GM21528 (cell line): ENCODE measurements around the gene MAP4K1.

Experiments used
- ATAC-seq: cut with Tn5 transposase; IDR thresholded peaks from one replicate; pipeline ENCODE4 v1.9.1; 2021; ENCODE audit warnings: mild to moderate bottlenecking, moderate library complexity; ENCODE audit not compliant: unreplicated experiment, low FRiP score

The MAP4K1 gene

GRCh38 chr19:38549061-38549460, 68.7 kb downstream of the MAP4K1 start:
- ATAC-seq = no peak

GRCh38 chr19:38547421-38547820, 70.3 kb downstream of the MAP4K1 start:
- ATAC-seq = no peak

- ATAC-seq = no peak
Measured at GRCh38 chr19:38545596-38545995, 72.2 kb downstream of the MAP4K1 start.

- no peak for ATAC-seq
Measured at GRCh38 chr19:38544569-38545315, 73.0 kb downstream of the MAP4K1 start.

- ATAC-seq = no peak
Measured at GRCh38 chr19:38543807-38544568, 73.8 kb downstream of the MAP4K1 start.

- no peak for ATAC-seq
Measured at GRCh38 chr19:38543286-38543806, 74.4 kb downstream of the MAP4K1 start.

GRCh38 chr19:38542040-38542439, 75.7 kb downstream of the MAP4K1 start:
- ATAC-seq = no peak

- ATAC-seq = no peak
Measured at GRCh38 chr19:38539751-38540150, 78.0 kb downstream of the MAP4K1 start.

GRCh38 chr19:38538793-38539528, 78.8 kb downstream of the MAP4K1 start:
- ATAC-seq = no peak

GRCh38 chr19:38538386-38538785, 79.4 kb downstream of the MAP4K1 start:
- ATAC-seq = no peak
